Activated T-cell treated with anti-CD3 and anti-CD28 coated beads for 4 hours (primary cell): ENCODE measurements around the gene ATF1.

Experiments used
- DNase-seq: peaks from one replicate; pipeline ENCODE4 v3.0.0-alpha.2; 2020

ATF1 gene

GRCh38 chr12:50763639-50764285 is at the start of gene ATF1:
TSS of gene ATF1 (plus strand) at chr12:50764101. CDS start at chr12:50780146, 16,045 bp downstream.
- peak; percentile 83 for DNase-seq

- no peak for DNase-seq
These were observed 48.7 kb upstream of the ATF1 start for GRCh38 chr12:50715174-50715573.

GRCh38 chr12:50718760-50719159 is 45.1 kb upstream of the ATF1 start:
- DNase-seq, result no peak

GRCh38 chr12:50720085-50720484 is 43.8 kb upstream of the ATF1 start:
- DNase-seq, result no peak

GRCh38 chr12:50720501-50720900 is 43.4 kb upstream of the ATF1 start:
- no peak for DNase-seq

- no peak for DNase-seq
These were observed 40.0 kb upstream of the ATF1 start for GRCh38 chr12:50723865-50724264.

GRCh38 chr12:50725011-50725942 is 38.6 kb upstream of the ATF1 start:
- DNase-seq, result no peak

- DNase-seq, result no peak
These were observed 36.4 kb upstream of the ATF1 start for GRCh38 chr12:50727466-50727865.

GRCh38 chr12:50728417-50728816 is 35.5 kb upstream of the ATF1 start:
- DNase-seq, result no peak

- no peak for DNase-seq
These were observed 35.1 kb upstream of the ATF1 start for GRCh38 chr12:50728841-50729240.

GRCh38 chr12:50732591-50732990 is 31.3 kb upstream of the ATF1 start:
- DNase-seq, result no peak

GRCh38 chr12:50733706-50734105 is 30.2 kb upstream of the ATF1 start:
- DNase-seq, result no peak

- no peak for DNase-seq
These were observed 29.3 kb upstream of the ATF1 start for GRCh38 chr12:50734409-50735263.

GRCh38 chr12:50739611-50740010 is 24.3 kb upstream of the ATF1 start:
- no peak for DNase-seq

- DNase-seq, result no peak
These were observed 23.6 kb upstream of the ATF1 start for GRCh38 chr12:50740307-50740706.

GRCh38 chr12:50742776-50743175 is 21.1 kb upstream of the ATF1 start:
- no peak for DNase-seq

GRCh38 chr12:50745861-50746260 is 18.0 kb upstream of the ATF1 start:
- DNase-seq, result no peak

- DNase-seq, result no peak
These were observed 17.5 kb upstream of the ATF1 start for GRCh38 chr12:50746431-50746830.

GRCh38 chr12:50747817-50748216 is 16.1 kb upstream of the ATF1 start:
- no peak for DNase-seq

- DNase-seq, result no peak
These were observed 14.4 kb upstream of the ATF1 start for GRCh38 chr12:50749459-50749882.

- DNase-seq, result no peak
These were observed 13.5 kb upstream of the ATF1 start for GRCh38 chr12:50750366-50750765.

GRCh38 chr12:50751948-50752721 is 11.8 kb upstream of the ATF1 start:
- no peak for DNase-seq
